ENCODE results near the gene GFPT2.

The GFPT2 gene

GRCh38 chr5:180335614-180336233 is 17.4 kb downstream of the GFPT2 start:
- peaks cover 42 to 57% of the 10 kb centered on the region in 2 experiments for H3K36me3 ChIP-seq (ENCODE audit: control insufficient read depth in 1 of 2, insufficient read depth in 2 of 2, low read depth in 1 of 2, low read length in 2 of 2)
- WGBS = 100% methylated on average over 19 of the region's 19 CpGs
- no peak overlapping the region for H3K4me2 ChIP-seq (ENCODE audit: low read length, poor library complexity, severe bottlenecking)
- no peak overlapping the region for H3K23ac ChIP-seq (ENCODE audit: low read length in 2 of 2)
- peak overlapping the region; percentile 53 for H4K91ac ChIP-seq (ENCODE audit: low read length)
- H2BK12ac ChIP-seq (ENCODE audit: low read length in 2 of 2) = no peak overlapping the region
- no peak overlapping the region for H3K27ac ChIP-seq (ENCODE audit: low read length, poor library complexity, severe bottlenecking)
- H4K8ac ChIP-seq (ENCODE audit: low read length) = no peak overlapping the region
- no peak overlapping the region for H2BK120ac ChIP-seq (ENCODE audit: low read depth, low read length)
- DNase-seq = no peak
- H2AK5ac ChIP-seq (ENCODE audit: low read length, severe bottlenecking) = no peak overlapping the region
- no peak overlapping the region for H3K4ac ChIP-seq (ENCODE audit: low read depth in 1 of 2, low read length in 2 of 2)
- H3K18ac ChIP-seq (ENCODE audit: low read depth in 1 of 2, low read length in 2 of 2) = no peak overlapping the region
- H3K79me1 ChIP-seq (replicated peaks; ENCODE audit: low read length, poor library complexity, severe bottlenecking) = peaks cover 19% of the 10 kb centered on the region
- no peak overlapping the region for H3K14ac ChIP-seq (ENCODE audit: low read length in 2 of 2)
- H2BK15ac ChIP-seq (ENCODE audit: low read depth, poor library complexity, severe bottlenecking) = no peak overlapping the region
- no peaks in the 10 kb centered on the region for H3K27me3 ChIP-seq (ENCODE audit: control insufficient read depth in 1 of 2, insufficient read depth in 1 of 2, low read length in 2 of 2)
- H2AFZ ChIP-seq (ENCODE audit: low read depth, low read length) = no peak overlapping the region
- no peak overlapping the region for H2BK5ac ChIP-seq (ENCODE audit: low read depth, low read length, poor library complexity, severe bottlenecking)
- no peaks in the 10 kb centered on the region for H3K9me3 ChIP-seq (ENCODE audit: control insufficient read depth, low read length)
- H3K4me1 ChIP-seq (ENCODE audit: control insufficient read depth, insufficient read depth, low read depth, low read length) = peaks cover 19% of the 10 kb centered on the region
- no peak overlapping the region for H3K9ac ChIP-seq (ENCODE audit: low read length)
- H3K4me3 ChIP-seq (ENCODE audit: insufficient read depth in 1 of 2, low read depth in 1 of 2, low read length in 2 of 2) = no peak overlapping the region

DNA sequence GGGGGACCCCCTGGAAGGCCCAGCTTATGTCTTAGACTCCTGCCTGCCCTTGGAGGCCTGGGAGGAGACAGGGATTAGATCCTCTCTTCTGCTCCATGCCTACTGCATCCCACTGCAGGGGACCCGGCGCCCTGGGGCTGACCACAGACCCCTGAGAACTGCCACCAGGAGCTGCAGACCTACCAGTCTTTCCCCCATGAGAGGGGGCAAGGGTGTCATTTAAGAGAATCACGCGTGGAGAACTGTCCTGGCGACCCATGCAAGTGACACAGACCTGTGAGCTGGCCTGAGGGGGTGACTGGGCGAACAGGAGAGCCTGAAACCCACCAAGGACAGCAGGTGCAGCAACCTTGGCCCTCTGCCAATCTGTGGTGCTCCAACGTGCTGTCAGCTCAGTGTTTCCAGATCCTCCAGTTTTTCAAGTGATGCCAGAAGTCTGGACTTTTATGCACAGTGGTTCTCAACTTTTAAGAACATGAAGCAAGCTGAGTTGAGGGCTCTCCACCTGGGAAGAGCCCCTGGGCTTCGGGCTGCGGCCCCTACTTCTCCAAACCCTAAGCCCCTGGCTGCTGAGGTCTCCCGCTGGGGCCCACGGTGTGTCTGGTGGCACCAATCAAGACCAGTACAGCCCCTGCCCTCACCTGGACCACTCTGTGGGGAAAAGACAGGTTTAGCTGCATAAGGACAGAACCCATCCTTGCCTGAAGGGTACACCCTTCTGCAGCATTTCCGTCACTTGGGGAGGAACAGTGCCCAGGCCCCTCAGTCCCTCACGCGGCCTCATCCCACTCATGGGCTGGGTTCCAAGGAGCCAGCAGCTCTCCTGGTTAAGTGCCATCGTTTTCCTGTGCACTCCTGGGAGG is 18.2 kb downstream of the GFPT2 start:
- Histone ChIP-seq H2BK120ac (ENCODE audit: low read depth, low read length) (no peak overlapping the region), H3K4me2 (ENCODE audit: low read length, poor library complexity, severe bottlenecking) (no peak overlapping the region), H2AK5ac (ENCODE audit: low read length, severe bottlenecking) (no peak overlapping the region), H3K27me3 (ENCODE audit: control insufficient read depth in 1 of 2, insufficient read depth in 1 of 2, low read length in 2 of 2) (no peaks in the 10 kb centered on the region), H3K4ac (ENCODE audit: low read depth in 1 of 2, low read length in 2 of 2) (no peak overlapping the region), H2BK5ac (ENCODE audit: low read depth, low read length, poor library complexity, severe bottlenecking) (no peak overlapping the region), H3K4me3 (ENCODE audit: insufficient read depth in 1 of 2, low read depth in 1 of 2, low read length in 2 of 2) (no peak overlapping the region), H3K36me3 (ENCODE audit: control insufficient read depth in 1 of 2, insufficient read depth in 2 of 2, low read depth in 1 of 2, low read length in 2 of 2) (peaks cover 42 to 61% of the 10 kb centered on the region in 2 experiments), H4K91ac (ENCODE audit: low read length) (no peak overlapping the region), H3K4me1 (ENCODE audit: control insufficient read depth, insufficient read depth, low read depth, low read length) (peaks cover 21% of the 10 kb centered on the region), H3K23ac (ENCODE audit: low read length in 2 of 2) (no peak overlapping the region), H3K18ac (ENCODE audit: low read depth in 1 of 2, low read length in 2 of 2) (no peak overlapping the region), H3K27ac (ENCODE audit: low read length, poor library complexity, severe bottlenecking) (no peak overlapping the region), H3K14ac (ENCODE audit: low read length in 2 of 2) (no peak overlapping the region), H2BK15ac (ENCODE audit: low read depth, poor library complexity, severe bottlenecking) (no peak overlapping the region), H2BK12ac (ENCODE audit: low read length in 2 of 2) (no peak overlapping the region), H4K8ac (ENCODE audit: low read length) (no peak overlapping the region), H3K9ac (ENCODE audit: low read length) (peak overlapping the region; percentile 35), H3K9me3 (ENCODE audit: control insufficient read depth, low read length) (no peaks in the 10 kb centered on the region), H2AFZ (ENCODE audit: low read depth, low read length) (no peak overlapping the region), H3K79me1 (replicated peaks; ENCODE audit: low read length, poor library complexity, severe bottlenecking) (peaks cover 18% of the 10 kb centered on the region)
- WGBS = 98% methylated on average over 15 of the region's 15 CpGs
- DNase-seq = no peak

DNA sequence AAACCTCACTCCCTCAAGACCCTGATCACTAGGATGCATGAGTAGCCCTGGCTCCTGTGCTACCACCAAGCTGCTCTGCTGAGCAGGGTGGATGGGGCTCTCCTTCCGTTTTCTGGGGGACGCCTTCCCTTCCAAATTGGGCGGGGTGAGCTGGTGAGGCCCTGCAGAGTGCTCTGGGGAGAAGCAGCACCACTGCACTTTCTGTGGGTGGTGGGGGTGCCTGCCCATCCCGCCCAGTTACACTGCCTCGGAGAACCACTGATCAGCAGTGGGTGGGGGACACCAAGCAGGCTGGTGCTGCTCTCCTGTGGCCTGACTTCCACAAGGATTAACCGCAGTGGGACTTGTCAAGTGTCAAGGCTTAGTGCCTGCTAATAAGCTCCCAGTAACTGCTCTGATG is 19.0 kb downstream of the GFPT2 start:
- WGBS = 96% methylated on average over 6 of the region's 6 CpGs
- Histone ChIP-seq H3K36me3 (ENCODE audit: control insufficient read depth in 1 of 2, insufficient read depth in 2 of 2, low read depth in 1 of 2, low read length in 2 of 2) (peaks cover 45 to 69% of the 10 kb centered on the region in 2 experiments), H2AFZ (ENCODE audit: low read depth, low read length) (no peak overlapping the region), H3K27ac (ENCODE audit: low read length, poor library complexity, severe bottlenecking) (peak overlapping the region; percentile 17), H3K9me3 (ENCODE audit: control insufficient read depth, low read length) (no peaks in the 10 kb centered on the region), H2BK12ac (ENCODE audit: low read length in 2 of 2) (peak overlapping the region in 1 of 2 experiments; percentile 45), H3K4me3 (ENCODE audit: insufficient read depth in 1 of 2, low read depth in 1 of 2, low read length in 2 of 2) (no peak overlapping the region), H3K18ac (ENCODE audit: low read depth in 1 of 2, low read length in 2 of 2) (peak overlapping the region in 1 of 2 experiments; percentile 25), H2BK5ac (ENCODE audit: low read depth, low read length, poor library complexity, severe bottlenecking) (no peak overlapping the region), H3K4ac (ENCODE audit: low read depth in 1 of 2, low read length in 2 of 2) (peak overlapping the region in 1 of 2 experiments; percentile 31), H3K23ac (ENCODE audit: low read length in 2 of 2) (peak overlapping the region in 1 of 2 experiments; percentile 40), H3K4me1 (ENCODE audit: control insufficient read depth, insufficient read depth, low read depth, low read length) (peaks cover 22% of the 10 kb centered on the region), H3K79me1 (replicated peaks; ENCODE audit: low read length, poor library complexity, severe bottlenecking) (peaks cover 14% of the 10 kb centered on the region), H2BK15ac (ENCODE audit: low read depth, poor library complexity, severe bottlenecking) (no peak overlapping the region), H3K9ac (ENCODE audit: low read length) (peak overlapping the region; percentile 35), H3K14ac (ENCODE audit: low read length in 2 of 2) (peak overlapping the region in 1 of 2 experiments; percentile 27), H3K27me3 (ENCODE audit: control insufficient read depth in 1 of 2, insufficient read depth in 1 of 2, low read length in 2 of 2) (no peaks in the 10 kb centered on the region), H4K91ac (ENCODE audit: low read length) (peak overlapping the region; percentile 64), H3K4me2 (ENCODE audit: low read length, poor library complexity, severe bottlenecking) (no peak overlapping the region), H2BK120ac (ENCODE audit: low read depth, low read length) (no peak overlapping the region), H2AK5ac (ENCODE audit: low read length, severe bottlenecking) (peak overlapping the region; percentile 94), H4K8ac (ENCODE audit: low read length) (peak overlapping the region; percentile 12)
- DNase-seq = no peak

DNA sequence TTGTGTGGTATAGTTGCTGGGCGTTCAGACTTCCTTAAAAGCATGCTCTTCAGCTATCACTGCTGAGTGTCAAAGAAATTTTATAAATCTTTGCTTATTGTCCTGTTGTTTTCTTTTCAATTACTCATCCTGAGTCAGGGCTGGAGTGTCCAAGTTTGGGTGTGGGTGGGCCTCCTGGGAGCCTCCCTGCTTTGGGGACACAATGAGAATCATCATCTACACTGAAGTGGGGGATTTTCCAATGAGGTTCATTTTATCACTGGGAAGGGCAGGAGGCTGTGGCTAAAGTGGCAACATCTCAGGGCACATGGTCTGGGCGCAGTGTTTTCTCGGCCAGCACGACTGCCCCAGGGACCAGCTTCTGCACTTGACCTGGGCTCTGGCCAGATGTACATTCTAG is 19.5 kb downstream of the GFPT2 start:
- Histone ChIP-seq H2BK5ac (ENCODE audit: low read depth, low read length, poor library complexity, severe bottlenecking) (no peak overlapping the region), H2BK12ac (ENCODE audit: low read length in 2 of 2) (peak overlapping the region in 1 of 2 experiments; percentile 17), H2AK5ac (ENCODE audit: low read length, severe bottlenecking) (peak overlapping the region; percentile 94), H3K9me3 (ENCODE audit: control insufficient read depth, low read length) (no peaks in the 10 kb centered on the region), H3K4ac (ENCODE audit: low read depth in 1 of 2, low read length in 2 of 2) (no peak overlapping the region), H3K27ac (ENCODE audit: low read length, poor library complexity, severe bottlenecking) (peak overlapping the region; percentile 17), H3K14ac (ENCODE audit: low read length in 2 of 2) (peak overlapping the region in 1 of 2 experiments; percentile 27), H2BK15ac (ENCODE audit: low read depth, poor library complexity, severe bottlenecking) (no peak overlapping the region), H4K8ac (ENCODE audit: low read length) (peak overlapping the region; percentile 12), H3K79me1 (replicated peaks; ENCODE audit: low read length, poor library complexity, severe bottlenecking) (peaks cover 12% of the 10 kb centered on the region), H3K27me3 (ENCODE audit: control insufficient read depth in 1 of 2, insufficient read depth in 1 of 2, low read length in 2 of 2) (no peaks in the 10 kb centered on the region), H3K23ac (ENCODE audit: low read length in 2 of 2) (no peak overlapping the region), H3K4me3 (ENCODE audit: insufficient read depth in 1 of 2, low read depth in 1 of 2, low read length in 2 of 2) (no peak overlapping the region), H2BK120ac (ENCODE audit: low read depth, low read length) (no peak overlapping the region), H4K91ac (ENCODE audit: low read length) (no peak overlapping the region), H3K18ac (ENCODE audit: low read depth in 1 of 2, low read length in 2 of 2) (peak overlapping the region; percentile 25 to 29), H3K4me1 (ENCODE audit: control insufficient read depth, insufficient read depth, low read depth, low read length) (peaks cover 25% of the 10 kb centered on the region), H3K36me3 (ENCODE audit: control insufficient read depth in 1 of 2, insufficient read depth in 2 of 2, low read depth in 1 of 2, low read length in 2 of 2) (peaks cover 45 to 71% of the 10 kb centered on the region in 2 experiments), H3K4me2 (ENCODE audit: low read length, poor library complexity, severe bottlenecking) (peak overlapping the region; percentile 24), H3K9ac (ENCODE audit: low read length) (peak overlapping the region; percentile 35), H2AFZ (ENCODE audit: low read depth, low read length) (no peak overlapping the region)
- 71% methylated on average over 3 of the region's 4 CpGs for WGBS
- DNase-seq = peak; percentile 73

Data from mesenchymal stem cell (in vitro differentiated cells and primary cell).